GM20000 (cell line): ENCODE measurements around the gene KIF2A.

Experiments used
- DNase-seq: peaks from one replicate; pipeline ENCODE4 v3.0.0; 2012; ENCODE audit warnings: low spot score
- TF ChIP-seq, protein P1 (sequence below): IDR thresholded peaks from 2 replicates; pipeline ENCODE4 v1.5.1; 2012; ENCODE audit warnings: mild to moderate bottlenecking, control low read depth; ENCODE audit errors: extremely low read depth, missing control alignments

Gene KIF2A

GRCh38 chr5:62266573-62266972, 39.4 kb upstream of the KIF2A start:
- DNase-seq, result no peak
- TF ChIP-seq, protein P1, sequence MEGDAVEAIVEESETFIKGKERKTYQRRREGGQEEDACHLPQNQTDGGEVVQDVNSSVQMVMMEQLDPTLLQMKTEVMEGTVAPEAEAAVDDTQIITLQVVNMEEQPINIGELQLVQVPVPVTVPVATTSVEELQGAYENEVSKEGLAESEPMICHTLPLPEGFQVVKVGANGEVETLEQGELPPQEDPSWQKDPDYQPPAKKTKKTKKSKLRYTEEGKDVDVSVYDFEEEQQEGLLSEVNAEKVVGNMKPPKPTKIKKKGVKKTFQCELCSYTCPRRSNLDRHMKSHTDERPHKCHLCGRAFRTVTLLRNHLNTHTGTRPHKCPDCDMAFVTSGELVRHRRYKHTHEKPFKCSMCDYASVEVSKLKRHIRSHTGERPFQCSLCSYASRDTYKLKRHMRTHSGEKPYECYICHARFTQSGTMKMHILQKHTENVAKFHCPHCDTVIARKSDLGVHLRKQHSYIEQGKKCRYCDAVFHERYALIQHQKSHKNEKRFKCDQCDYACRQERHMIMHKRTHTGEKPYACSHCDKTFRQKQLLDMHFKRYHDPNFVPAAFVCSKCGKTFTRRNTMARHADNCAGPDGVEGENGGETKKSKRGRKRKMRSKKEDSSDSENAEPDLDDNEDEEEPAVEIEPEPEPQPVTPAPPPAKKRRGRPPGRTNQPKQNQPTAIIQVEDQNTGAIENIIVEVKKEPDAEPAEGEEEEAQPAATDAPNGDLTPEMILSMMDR, result no peak

DNA sequence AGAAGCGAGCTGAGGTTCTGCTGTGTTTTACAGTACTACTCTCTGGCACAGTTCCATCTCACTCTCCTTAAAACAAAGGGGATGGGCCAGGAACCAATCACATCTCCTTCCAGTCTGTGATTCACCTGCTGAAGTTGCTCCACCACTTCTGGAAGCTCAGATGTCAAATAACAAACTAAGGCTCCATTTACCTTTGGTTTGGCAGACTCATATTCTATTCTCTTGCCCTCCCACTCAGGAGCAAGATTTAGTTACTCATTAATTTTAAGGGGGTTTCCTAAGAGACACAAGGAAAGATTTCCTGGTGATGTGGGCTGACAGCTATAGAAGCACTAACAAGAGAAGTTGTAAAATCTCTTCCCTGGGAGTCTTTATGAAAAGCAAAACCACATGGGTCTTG, 37.8 kb upstream of the KIF2A start:
- TF ChIP-seq, protein P1, result no peak

DNA sequence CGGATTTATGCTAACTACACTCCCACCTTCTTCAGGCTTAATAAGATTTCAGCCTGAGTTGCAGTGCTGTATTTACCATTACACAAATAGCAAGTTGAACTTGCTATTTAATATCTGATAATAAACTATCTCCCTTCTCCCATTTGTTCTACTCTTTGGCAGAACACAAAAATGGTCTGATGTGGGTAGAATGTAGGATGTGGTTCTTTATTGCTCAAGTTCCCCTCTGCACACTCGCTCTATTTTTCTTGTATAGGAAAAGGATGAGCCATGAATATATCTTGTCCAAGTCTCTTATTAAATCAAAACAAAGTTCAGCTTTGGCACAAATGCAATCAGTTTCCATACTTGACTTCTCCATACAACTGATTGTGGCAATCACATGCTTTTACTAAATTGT, 37.2 kb upstream of the KIF2A start:
- no peak for DNase-seq

More for the DNA sequence above, 37.8 kb upstream of the KIF2A start:
- no peak for DNase-seq

GRCh38 chr5:62271370-62271769, 34.6 kb upstream of the KIF2A start:
- TF ChIP-seq, protein P1, result no peak
- no peak for DNase-seq

More for the DNA sequence above, 37.2 kb upstream of the KIF2A start:
- TF ChIP-seq, protein P1, result no peak

GRCh38 chr5:62271870-62272269, 34.1 kb upstream of the KIF2A start:
- TF ChIP-seq, protein P1, result no peak
- DNase-seq, result no peak

GRCh38 chr5:62273687-62274086, 32.3 kb upstream of the KIF2A start:
- TF ChIP-seq, protein P1, result no peak
- no peak for DNase-seq

DNA sequence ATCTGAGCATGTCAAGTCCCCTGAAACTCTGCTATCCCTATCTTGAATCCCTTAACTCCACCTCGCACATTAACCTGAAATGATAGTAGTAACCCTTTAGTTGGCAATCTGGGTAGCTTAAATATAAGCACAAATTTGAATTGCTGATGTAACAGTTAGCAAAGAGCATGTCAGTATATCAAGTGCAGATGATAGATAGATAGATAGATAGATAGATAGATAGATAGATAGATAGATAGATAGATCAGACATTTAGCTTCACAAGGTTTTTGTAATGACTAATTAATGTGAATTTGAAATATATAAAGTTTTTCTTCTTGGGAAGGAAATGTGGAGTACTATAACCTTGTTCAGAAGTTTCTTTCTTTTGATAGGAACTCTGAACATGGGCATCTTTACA, 30.4 kb upstream of the KIF2A start:
- TF ChIP-seq, protein P1, result no peak
- no peak for DNase-seq
